Stimulated activated CD4-positive, alpha-beta T cell treated with anti-CD3 and anti-CD28 coated beads, Interleukin-2, amount 100 ng/mL, for 24 hours (primary cell): ENCODE measurements around the gene TMC4.
"Not testable (repeated sequence)": the region's sequence is repeated elsewhere in the genome, so short reads cannot be mapped to it uniquely, and the experiment has no call there.

Experiments used
- DNase-seq, 2 donors: peaks; one replicate each; pipeline ENCODE4 v3.0.0-alpha.2; 2020

The TMC4 gene

DNA sequence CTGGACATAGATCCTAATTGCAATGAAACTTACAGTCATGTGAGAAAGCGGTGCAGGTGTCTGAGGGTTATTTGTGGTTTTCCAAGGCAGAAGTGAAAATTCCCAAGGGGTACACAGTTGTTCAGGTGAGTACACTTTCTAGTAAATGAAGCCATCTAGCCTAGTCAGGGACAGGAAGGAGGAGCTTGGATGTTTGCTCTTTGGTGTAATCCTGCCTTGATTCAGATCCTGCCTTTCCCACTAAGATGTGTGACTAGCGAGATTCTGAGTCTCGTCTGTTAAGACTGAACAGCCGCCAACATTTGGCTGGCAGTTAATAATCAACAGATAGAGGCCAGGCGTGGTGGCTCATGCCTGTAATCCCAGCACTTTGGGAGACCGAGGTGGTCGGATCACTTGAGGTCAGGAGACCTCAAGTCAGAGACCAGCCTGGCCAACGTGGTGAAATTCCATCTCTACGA, 30.2 kb upstream of the TMC4 start:
- no peak for DNase-seq

GRCh38 chr19:54201980-54202379, 29.0 kb upstream of the TMC4 start:
- DNase-seq, result no peak

GRCh38 chr19:54201172-54201701, 28.3 kb upstream of the TMC4 start:
- DNase-seq, result no peak

- DNase-seq, result no peak
These were observed 26.4 kb upstream of the TMC4 start for GRCh38 chr19:54199401-54199800.

DNA sequence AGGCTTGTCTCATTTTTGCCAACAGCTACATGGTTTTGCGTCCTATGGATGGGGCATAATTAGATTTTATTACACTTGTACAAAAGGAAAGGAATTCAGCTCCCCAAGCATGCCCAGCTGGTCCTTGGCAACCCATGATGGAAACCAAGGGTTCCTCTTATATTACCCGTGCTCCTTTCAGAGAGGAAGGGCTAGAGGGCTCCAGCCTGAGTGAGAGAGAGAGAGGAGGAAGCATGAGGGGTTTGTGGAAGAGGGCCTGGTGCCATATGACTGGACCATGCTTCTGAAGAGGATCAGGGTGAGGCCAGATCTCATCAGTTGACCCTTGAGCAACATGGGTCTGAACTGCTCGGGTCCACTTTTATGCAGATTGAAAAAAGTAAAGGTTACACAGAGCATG, 24.2 kb upstream of the TMC4 start:
- DNase-seq, result no peak

DNA sequence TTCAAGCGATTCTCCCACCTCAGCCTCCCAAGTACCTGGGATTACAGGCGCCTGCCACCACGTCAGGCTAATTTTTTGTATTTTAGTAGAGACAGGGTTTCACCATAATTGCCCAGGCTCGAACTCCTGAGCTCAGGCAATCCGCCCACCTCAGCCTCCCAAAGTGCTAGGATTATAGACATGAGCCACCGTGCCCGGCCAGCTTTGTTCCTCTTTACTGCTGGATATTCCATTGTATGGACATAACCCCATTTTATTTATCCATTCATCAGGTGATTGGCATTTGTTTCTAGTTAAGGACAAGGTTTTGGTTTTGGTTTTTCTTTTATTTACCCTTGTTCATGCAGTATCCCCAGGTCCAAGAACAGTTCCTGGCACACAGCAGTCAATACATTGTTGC, 23.6 kb upstream of the TMC4 start:
- no peak for DNase-seq

DNA sequence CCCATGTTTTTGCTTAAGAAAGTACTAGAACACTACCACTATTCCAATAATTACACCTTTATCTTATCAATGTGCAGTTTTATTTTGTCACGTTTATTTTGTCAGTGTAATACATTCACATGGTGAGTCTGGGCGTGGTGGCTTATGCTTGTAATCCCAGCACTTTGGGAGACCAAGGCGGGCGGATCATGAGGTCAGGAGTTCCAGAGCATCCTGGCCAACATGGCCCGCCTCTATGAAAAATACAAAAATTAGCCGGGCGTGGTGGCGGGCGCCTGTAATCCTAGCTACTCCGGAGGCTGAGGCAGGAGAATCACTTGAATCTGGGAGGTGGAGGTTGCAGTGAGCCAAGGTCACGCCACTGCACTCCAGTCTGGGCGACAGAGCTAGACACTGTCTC, 21.5 kb upstream of the TMC4 start:
- not testable (repeated sequence) for DNase-seq

GRCh38 chr19:54193011-54193410, 20.1 kb upstream of the TMC4 start:
- no peak for DNase-seq

- DNase-seq, result no peak
These were observed 19.0 kb upstream of the TMC4 start for GRCh38 chr19:54191811-54192453.

GRCh38 chr19:54191011-54191810, 18.3 kb upstream of the TMC4 start, which contains the start of gene TSEN34:
Gene TSEN34, plus strand, starts transcription at chr19:54191308. Its CDS starts 57 bp downstream, at chr19:54191365.
- DNase-seq, result peak; percentile 86 to 88

DNA sequence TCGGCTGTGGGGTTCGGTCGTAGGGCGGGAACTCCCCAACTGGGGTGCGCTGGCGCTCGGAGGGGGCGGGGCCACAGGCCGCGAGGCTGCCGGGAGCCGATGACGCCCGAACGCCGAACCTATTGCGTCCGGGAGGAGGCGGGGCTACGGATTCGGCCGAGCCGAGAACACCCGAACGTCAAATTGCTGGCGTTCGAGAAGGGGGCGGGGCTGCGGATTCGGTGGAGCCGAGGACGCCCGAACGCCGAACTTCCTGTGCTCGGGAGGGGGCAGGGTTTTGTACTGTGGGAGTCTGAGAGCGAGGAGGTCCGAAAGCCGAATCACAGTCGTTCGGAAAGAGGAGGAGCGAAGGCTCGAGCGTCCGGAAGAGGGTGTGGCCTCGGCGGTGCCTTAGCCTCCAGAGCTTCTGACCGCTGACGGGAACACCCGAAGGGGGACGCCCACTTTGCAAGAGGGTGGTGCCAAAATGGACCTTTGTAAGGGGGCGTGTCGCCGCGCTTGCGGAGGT, 17.6 kb upstream of the TMC4 start:
- peak; percentile 100 for DNase-seq

DNA sequence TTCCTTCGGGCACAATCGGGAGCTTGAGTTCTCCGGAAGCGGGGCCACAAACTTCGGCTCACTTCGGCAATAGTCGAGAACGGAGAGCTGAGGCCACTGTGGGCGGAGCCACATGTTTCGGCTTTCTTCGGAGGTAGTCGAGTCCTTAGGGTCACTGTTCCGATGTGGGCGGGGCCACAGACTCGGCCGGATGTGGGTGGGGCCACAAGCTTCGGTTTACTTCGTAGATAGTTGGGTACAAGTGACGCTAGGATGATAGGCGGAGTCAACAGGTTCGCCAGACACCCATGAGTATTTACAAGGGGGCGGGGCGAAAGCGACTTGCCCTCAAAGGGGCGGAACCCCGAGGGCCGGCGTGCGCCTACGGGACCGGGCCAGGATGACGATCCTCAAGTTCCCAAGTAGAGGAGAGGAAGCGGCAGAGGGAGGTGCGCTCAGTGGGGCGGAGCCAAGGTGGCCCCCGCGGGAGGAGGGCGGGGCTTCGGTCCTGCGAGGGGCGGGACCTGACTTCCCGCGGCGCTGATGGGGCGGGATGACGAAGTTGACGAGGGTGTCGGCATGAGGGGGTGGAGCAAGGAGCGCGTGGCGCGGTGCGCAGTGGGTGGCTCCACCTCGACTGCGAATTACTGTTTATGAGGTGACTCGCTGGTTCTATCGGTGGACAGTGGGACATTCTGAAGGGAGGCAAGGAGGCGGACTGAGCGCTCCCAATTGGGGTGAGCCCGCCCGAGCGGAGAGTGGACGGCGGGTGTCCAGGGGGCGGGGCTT, 17.0 kb upstream of the TMC4 start:
- DNase-seq, result peak; percentile 100

DNA sequence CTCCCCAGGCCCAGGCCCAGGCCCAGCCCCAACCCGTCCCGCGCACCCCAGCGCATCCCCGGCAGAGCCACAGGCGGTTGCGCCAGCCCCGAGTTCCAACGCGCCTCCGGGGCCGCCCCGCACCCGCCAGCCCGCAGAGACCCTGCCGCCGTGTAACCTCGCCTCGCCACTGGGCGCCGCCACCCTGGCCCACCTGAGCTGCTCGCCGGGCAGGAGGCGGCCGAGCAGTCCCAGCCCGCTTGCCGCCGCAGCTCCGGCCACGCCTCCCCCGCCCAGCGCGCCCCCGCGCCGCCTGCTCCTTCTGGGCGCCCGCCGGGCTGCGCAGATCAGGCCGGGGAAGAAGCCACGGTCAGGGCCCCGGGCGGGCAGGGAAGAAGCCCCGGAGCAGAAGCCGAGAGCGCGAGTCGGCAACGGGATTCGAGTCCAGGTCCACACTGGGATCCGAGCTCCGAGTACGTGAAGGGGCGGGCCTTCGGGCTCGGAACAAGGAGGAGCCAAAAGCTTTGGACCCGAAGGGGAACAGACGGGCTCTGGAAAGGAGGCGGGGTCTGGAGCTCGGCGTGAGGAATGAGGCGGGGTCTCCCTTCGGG, 16.3 kb upstream of the TMC4 start, which contains the start of gene MBOAT7:
TSS of gene MBOAT7 (minus strand) at position 436 of the 590 bp plus-strand sequence. CDS start 1,072 bp downstream, outside the sequence.
- DNase-seq, result no peak

- peak; percentile 65 to 71 for DNase-seq
These were observed 15.4 kb upstream of the TMC4 start for GRCh38 chr19:54188215-54188871.

DNA sequence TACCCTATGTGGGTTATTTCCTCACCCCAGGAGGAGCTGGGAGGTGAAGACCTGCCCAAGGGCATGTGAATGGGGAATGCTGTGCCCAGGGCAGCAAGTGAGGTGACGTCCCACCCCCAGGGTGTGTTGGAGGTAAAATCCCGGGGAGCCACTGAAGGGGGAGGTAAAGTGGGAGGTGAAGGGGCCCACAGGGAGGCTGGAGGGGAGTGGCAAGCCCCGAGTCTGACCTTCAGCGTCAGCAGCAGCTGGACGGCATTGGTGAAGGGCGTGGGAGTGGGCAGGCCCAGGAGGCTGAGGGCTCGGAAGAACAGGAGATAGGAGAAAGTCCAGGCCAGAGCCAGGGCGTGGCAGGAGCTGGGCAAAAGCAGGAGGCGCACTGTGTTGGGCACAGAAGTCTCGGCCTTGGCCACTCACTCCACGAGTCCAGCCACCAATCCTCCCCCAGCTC, 14.0 kb upstream of the TMC4 start:
- DNase-seq, result no peak

- no peak for DNase-seq
These were observed 13.4 kb upstream of the TMC4 start for GRCh38 chr19:54186351-54186750.

GRCh38 chr19:54183431-54183830, 10.5 kb upstream of the TMC4 start:
- no peak for DNase-seq

DNA sequence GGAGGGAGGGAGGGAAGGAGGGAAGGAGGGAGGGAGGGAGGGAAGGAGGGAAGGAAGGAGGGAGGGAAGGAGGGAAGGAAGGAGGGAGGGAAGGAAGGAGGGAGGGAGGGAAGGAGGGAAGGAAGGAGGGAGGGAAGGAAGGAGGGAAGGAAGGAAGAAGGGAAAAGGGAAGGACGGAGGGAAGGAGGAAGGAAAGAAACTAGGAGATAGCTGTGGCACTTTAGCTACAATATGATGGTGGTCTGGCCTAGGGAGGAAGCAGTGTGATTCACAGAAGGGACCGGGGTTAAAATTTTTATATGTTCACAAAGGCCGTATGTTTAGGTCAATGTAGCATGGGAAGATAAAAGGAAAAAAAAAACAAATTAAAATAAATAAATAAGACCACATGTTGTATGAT, 8.9 kb upstream of the TMC4 start:
- not testable (repeated sequence) for DNase-seq

- no peak for DNase-seq
These were observed 7.7 kb upstream of the TMC4 start for GRCh38 chr19:54180691-54181091.

- DNase-seq, result no peak
These were observed 7.0 kb upstream of the TMC4 start for GRCh38 chr19:54179921-54180461.

GRCh38 chr19:54179262-54179852, 6.4 kb upstream of the TMC4 start:
- DNase-seq, result no peak
